Activated T-cell treated with anti-CD3 and anti-CD28 coated beads for 1 hour (primary cell): Measurements from ENCODE around the gene TRPC6.
"Not testable (repeated sequence)": the region's sequence is repeated elsewhere in the genome, so short reads cannot be mapped to it uniquely, and the experiment has no call there.

Experiments
- DNase-seq: peaks from one replicate; pipeline ENCODE4 v3.0.0-alpha.2; 2020; ENCODE audit warnings: low read depth

The TRPC6 gene

DNA sequence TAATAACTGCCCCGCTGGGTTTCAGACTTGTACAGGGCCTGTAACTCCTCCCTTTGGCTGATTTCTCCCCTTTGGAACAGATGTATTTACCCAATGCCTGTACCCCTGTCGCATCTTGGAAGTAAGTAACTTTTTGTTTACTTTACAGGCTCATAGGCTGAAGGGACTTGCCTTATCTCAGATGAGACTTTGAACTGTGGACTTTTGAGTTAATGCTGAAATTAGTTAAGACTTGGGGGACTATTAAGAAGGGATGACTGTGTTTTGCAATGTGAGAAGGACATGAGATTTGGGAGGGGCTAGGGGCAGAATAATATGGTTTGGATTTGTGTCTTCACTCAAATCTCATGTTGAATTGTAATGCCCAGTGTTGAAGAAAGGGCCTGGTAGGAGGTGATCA lies 62.0 kb downstream of the TRPC6 start:
- DNase-seq = no peak

DNA sequence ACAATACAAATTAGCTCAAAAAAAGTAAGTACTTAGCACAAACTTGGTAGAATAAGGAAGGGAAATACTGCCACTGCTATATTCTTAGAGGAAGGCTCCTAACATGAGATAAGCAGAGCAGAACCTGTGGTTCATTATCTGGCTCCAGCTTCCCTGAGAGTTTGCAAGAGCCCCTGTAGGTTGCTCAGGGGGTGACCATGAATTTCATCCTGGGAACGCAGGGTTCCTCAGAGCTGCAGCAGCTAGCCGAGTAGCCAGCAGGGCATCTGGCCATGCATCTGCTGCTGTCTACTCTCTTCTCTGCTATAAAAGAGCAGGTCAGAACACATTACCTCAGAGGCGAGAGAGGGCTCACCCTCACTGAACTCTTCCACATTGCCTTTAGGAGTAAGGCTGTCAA lies 67.3 kb downstream of the TRPC6 start:
- DNase-seq = no peak

DNA sequence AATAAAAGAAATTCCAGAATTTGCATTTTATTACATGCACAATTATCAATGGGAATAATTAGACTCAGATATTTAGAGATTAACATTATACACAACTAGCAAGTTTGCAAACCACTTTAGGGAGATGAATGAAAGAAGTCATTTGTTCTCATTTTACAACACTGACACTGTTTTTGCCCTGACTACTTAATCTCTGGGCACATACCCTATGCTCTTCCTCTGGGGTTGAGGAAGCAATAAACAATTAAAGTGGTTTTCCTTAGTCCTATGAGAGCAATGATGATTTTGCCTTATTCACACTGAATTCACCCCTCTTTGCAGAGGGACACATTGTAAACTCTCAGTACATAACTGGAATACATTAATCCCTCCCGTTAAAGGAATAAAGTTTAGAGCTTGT lies 72.7 kb downstream of the TRPC6 start:
- DNase-seq = no peak

DNA sequence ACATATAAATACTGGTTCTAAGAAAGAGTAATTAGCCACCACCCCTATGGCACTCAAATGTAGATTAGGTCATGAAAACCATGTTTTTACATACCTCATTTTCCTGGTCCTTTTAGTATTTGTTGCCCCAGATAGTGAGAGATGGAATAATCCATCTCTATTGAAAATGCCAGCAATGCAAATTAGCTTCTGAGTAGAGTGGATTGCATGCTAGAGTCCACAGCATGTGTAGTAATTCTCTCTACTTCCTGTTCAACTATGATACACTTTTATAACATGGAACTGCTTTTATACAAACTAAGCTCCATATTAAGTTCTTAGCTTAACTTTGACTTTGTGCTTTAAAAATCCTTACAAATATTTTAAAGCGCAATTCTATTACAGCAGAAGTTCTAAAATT lies 73.2 kb downstream of the TRPC6 start:
- no peak for DNase-seq

DNA sequence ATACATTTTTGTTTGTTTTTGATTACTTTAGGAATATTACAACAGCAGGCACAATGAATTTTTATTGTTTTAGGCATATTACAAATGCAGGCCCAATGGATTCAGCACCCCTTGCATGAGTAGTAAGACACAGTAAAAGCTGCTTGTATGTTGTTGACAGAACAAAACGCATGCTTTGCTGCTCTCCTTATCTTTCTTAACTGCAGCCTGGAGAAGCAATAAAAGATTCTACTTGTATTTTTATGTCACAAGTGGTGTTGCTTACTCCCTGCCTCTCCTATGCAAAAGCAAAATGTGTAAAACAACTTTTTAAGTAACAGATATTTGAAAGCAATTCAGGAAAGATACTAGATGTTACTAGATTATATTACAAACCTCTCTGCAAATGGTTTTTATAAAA lies 73.9 kb downstream of the TRPC6 start:
- DNase-seq = no peak

DNA sequence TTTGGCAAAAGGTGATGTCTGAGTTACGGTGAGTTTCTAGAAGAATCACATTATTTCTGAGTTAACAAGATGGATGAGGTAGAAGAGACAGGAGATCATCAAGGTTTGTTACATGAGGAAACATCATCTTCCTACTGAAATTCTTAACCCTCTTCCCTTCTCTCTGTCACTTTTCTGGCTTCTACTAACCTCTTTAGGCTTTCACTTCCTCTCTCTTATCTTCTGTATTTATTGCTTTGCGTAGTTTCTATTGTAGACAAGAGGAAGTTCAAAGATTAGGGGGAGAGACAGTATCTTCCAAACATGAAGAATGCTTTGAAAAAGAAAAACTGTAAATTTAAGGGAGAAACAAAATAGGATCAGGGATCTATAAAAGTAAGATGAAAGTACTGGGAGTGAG lies 75.4 kb downstream of the TRPC6 start:
- DNase-seq = no peak

- DNase-seq = no peak
These were observed 84.9 kb downstream of the TRPC6 start for GRCh38 chr11:101498891-101499290.

- DNase-seq = no peak
These were observed 86.5 kb downstream of the TRPC6 start for GRCh38 chr11:101497291-101497690.

GRCh38 chr11:101487775-101488174 lies 96.0 kb downstream of the TRPC6 start:
- DNase-seq = no peak

- DNase-seq = no peak
These were observed 101.2 kb downstream of the TRPC6 start for GRCh38 chr11:101482556-101483124.

- no peak for DNase-seq
These were observed 105.0 kb downstream of the TRPC6 start for GRCh38 chr11:101478587-101479369.

DNA sequence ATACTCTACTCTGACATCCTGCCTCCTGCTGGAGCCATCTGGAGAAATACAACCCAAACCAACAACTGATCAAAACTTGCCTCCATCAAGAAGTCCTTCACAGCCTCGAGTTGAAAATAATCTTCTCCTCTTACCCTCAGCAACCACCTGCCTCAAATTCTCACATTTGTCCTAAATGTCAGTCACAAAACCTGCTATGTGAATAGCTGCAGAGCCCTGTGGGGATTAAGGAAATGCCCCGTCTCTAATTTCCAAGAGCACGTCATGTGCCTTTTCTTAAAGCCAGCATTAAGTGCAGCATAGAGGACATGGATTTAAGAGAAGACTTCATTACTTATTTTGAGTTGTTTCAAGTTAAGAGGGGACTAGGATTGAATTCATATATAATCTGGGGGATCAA lies 105.9 kb downstream of the TRPC6 start:
- no peak for DNase-seq

GRCh38 chr11:101476191-101476590 lies 107.6 kb downstream of the TRPC6 start:
- DNase-seq = no peak

DNA sequence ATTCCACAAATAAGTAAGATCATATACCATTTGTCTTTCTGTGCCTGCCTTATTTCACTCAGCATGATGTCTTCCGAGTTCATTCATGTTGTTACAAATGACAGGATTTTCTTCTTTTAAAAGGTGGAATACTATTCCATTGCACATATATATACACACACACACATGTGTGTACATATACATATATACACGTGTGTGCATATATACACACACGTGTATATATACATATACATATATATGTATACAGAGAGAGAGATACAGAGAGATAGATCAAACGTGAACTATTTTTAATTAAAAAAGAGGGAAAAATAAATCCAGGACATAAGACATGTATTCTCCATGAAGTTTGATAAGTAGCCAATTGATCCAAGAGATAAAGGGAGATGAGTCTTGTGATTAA lies 108.1 kb downstream of the TRPC6 start:
- DNase-seq = no peak

- DNase-seq = no peak
These were observed 109.1 kb downstream of the TRPC6 start for GRCh38 chr11:101474666-101475065.

DNA sequence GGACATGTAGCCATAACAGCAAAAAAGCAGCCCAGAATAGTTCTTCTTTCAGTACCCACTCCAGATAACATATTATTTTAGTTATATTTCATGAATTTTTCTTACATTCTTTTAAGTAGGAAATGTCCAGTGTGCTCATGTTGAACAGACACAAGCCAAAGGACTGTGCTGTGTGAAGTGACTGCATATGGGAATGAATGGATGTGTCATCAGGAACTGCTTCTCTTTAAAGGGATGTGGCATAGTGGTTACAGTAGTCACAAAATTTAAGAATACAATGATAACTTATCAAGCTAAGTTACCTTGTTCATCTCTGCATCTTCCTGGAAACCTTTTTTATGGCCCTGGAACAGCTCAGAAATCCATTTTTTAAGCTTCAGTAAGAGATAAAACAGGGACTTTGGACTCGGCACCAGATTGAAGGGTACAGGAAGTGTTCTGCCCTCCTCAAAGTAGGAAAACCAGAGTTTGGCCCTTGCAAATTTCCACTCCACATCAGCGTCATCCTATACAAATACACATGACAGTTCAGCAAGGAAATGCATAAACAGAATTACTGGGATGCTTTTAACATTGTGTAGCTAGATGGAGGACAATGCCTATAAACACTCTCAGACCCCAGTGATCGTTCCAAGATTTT lies 112.8 kb downstream of the TRPC6 start:
- no peak for DNase-seq

GRCh38 chr11:101470419-101470818 lies 113.4 kb downstream of the TRPC6 start:
- DNase-seq = no peak

DNA sequence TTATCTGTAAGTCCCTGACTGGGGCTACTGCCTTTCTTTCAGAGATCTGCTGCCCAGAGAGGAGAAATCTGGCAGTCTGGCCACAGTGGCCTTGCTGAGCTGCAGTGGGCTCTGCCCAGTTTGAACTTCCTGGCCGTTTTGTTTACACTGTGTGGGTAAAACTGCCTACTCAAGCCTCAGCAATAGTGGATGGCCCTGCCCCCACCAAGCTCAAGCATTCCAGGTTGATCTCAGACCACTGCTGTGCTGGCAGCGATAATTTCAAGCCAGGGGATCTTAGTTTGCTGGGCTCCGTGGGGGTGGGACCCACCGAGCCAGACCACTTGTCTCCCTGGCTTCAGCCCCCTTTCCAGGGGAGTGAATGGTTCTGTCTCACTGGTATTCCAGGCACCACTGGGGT lies 117.5 kb downstream of the TRPC6 start:
- DNase-seq = no peak

GRCh38 chr11:101464388-101464787 lies 119.4 kb downstream of the TRPC6 start:
- DNase-seq = not testable (repeated sequence)

DNA sequence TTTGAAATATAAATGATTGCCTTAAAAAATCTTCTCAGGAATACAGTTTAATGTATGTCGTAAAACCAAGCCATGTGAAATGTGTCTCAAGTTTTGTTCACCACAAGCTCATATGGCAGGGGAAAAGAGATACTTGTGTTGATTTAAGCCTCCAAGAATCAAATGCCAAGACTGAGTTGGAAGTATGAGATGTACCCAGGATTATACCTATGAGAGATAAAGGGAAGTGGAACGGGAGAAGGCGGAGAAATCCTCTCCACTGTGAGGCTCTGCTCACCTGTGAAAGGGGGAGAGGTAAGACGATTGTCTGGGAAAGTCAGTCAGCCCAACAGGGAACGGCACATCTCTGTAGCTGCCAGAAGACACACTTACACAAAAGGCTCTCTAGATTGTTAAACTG lies 124.8 kb downstream of the TRPC6 start:
- DNase-seq = no peak

DNA sequence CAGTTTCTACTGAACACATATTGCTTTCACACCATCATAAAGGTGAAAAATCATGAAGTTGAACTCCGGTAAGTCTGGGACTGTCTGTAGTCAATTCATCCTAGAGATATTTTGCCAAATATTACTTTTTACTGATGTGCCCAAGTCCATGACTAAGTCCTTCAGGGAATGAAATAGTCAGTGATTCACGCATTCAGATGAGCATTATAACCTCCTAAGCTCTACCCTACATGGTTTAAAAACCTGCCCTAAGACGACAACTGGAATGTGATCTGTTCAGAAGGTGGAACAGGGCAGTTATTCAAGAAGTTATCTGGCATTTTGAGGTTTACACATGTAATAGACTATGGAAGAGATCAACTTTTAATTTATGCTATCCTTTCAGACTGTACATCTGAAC lies 125.6 kb downstream of the TRPC6 start:
- no peak for DNase-seq

DNA sequence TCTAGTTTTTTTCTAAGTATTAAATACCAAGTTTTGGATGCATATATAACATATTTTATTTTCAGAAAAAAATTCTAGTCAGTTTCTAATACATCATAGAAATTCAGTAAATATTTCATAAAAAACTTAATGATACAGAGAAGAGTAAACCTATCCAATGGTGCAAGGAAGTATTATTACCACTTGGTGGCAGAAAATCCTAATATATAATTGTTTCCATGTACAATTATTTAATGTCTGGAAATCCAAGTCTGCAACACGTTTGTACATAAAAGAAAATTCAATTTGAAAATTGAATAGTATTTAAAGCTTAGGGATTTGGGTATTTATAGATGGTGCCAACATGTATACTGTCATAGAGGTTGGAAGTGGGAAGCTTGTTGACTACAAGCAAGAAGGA lies 127.0 kb downstream of the TRPC6 start:
- DNase-seq = no peak

DNA sequence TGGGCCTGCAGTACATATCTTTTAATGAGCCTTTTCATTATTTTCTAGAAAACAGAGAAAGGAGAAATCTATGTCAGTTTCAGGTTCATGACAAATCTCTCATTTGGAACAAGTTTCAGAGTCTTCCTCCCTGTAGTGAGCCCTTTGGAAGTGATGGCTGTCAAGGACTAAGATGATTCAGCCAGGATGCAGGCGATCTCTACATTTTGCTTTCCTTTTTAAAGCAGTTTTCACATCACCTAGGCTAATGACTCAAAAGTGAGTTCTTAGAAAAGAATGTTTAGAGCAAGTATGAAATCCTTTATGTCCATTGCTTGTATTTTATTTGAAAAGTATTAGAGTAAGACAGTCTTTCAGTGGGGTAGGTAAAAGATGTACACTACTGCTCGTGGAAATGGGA lies 130.1 kb downstream of the TRPC6 start:
- no peak for DNase-seq
